ENCODE measurements around the gene TUSC2.

The TUSC2 gene

DNA sequence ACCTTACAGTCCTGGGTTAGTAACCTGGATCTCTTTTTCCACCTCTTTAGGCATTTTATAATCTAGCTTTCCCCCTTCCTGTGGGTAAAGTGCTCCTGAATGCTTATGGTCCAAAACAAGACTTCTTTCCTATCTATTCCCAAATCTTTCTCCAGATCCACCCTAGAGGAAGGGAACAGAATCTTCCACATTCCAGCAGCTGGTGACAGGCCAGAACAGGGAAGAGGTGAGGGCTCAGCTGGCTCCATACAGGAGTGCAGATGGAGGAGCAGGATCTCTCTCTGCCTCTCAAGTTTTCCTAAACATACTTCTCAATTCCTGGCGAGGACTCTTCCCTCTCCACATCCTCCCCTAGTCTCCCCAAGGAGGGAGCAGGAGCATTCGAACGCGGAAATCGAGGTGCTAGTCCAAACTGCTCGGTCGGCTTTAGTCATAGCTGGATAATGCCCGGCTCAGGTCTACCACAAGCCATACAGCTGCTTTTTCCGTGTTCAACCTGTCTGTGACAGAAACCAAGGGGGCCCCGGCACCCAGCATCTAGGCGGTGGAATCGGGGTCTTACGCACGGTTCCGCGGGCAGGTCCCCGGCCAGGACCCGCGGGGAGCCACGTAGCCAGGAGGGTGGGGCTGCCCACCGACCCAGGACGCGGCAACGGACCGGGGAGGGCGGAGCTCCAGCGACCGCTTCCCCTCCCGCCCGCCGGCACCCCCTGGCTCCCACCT is 8.6 kb upstream of the TUSC2 start:
- no peak for DNase-seq (ENCODE audit: low spot score)

DNA sequence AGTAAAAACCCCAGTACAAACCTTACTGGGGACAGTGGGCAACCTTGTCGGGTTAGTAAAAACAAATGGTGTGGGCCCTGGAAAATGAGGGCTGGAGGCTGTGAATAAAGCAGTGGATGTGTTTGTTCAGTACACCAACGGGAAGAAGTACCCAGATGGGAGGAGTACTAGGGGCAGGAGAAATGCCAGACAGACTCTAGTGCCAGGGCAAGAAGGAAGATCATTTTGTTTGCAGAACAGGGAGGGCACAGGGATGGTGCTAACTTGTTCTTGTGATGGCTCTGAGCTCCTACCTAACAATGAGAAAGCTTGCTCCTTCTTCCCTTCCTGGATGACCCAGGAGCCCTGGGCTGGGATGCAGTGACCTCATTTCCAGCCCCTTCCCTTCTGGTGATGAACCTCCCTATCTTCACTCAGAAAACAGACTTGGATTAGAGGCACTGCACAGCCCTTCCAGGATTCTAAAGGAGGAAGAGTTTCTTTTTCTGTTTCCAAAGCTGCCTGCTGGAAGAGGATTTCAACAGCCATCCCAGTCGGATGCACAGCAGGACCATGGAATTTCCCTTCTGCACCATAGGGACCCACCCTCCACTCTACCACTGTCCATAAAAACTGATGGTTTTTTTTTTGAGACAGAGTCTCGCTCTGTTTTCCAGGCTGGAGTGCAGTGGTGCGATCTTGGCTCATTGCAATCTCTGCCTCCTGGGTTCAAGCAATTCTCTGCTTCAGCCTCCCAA is 6.5 kb upstream of the TUSC2 start:
- no peak for DNase-seq (ENCODE audit: low spot score)

DNA sequence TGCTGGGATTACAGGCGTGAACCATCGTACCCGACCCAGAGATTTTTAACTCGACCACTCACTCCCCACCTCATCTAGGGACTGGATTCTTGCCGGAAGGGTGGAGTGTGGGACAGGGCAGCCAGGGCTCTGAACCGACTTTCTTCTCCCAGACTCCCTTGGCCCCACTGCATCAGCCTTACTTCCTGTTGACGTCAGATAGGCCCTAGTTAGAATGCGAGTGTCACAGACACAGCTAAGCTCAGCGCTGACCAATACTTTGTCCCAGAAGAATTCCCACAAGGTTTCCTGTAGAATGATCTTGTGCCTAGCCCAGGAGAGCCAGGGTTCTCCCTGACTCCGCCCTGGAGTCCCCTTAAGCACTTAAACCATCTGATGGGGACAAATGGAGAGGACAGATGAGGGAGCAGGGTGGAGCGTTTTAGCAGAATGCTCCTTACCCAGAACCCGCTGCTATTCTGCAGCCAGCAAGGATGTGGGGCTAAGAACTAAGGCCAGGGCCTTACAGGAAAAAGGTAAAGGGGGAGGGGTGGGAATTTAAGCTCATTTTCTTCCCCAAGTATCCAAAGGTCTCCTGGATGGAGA is 5.8 kb upstream of the TUSC2 start:
- no peak for DNase-seq (ENCODE audit: low spot score)

DNA sequence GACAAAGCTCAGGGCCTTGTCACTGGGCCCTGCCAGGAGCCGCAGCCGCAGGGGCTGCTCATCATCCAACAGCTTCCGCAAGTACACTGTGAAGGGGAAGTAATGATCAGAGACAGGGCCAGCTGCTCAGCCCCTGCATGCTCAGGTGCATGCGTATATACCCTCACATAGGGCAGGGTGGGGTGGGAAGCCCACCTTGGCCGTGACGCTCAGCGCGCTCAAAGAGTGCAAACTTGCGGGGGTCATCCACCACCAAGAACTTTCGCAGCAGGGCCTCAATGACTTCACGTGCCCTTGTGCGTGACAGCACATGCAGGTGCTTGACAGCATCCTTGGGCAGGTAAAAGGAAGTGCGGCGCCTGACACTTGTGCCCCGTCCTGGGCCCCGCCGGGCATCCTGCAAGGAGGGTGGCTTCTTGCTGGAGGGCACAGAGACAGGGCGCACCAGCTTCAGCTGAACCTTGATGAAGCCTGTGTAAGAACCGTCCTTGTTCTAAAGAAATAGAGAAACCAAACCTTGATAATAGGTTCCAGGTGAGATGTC is 3.4 kb upstream of the TUSC2 start:
- DNase-seq (ENCODE audit: low spot score): no peak

DNA sequence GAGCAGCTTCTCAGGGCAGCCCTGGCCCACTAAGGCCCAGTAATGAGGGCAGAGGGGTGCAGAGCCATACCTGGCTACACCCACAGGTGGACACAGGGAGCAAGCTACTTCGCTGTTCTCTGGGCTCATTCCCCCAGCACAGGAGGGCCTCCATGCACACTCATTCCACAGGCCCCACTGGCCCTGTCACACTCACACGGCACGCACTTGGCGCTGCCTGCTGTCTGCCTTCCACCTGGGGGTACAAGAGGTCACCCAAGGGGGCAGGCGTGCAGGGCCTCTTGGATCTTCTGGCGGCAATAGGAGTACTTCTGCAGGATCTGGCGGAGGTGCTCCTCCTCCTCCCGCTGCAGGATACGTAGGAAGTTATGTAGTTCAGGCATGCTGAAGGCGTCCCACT is 2.3 kb upstream of the TUSC2 start:
- no peak for DNase-seq (ENCODE audit: low spot score)

DNA sequence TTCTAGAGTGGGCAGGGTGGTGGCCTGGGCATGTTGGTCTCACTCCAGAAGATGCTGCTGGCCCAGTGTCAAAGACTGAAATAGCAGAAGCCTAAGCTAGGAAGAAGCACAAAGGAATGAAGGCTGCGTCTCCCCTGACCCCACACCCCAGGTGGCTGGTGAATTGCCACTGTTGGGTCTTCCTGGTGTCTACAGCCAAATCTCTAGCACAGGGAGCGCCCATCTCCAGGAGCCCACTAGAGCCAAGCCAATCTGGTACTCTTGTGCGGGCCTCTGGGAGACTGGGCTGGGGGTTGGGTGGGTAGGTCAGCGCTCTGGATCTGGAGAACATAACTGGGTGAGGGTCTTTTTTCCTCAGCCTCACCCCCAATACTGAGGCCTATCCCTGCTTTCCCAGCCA is 894 bp downstream of the TUSC2 start:
- no peak for DNase-seq (ENCODE audit: low spot score)

DNA sequence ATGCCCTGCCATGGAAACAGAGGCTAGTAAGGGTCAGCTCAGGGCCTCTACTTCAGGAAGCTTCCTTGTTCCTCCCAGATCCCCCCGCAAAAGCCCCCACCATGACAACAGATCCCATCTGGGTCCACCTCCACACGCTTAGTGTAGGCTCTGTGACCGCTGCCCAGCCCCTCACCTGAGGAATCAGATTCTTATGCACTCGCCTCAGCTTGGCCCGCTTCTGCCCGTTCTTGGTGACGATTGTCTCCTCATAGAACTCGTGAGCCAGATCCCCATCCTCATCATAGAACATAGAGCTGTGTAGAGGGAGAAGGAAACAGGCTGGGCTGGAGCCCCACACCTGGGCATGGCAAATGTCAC is 1.9 kb downstream of the TUSC2 start:
- DNase-seq (ENCODE audit: low spot score): no peak

DNA sequence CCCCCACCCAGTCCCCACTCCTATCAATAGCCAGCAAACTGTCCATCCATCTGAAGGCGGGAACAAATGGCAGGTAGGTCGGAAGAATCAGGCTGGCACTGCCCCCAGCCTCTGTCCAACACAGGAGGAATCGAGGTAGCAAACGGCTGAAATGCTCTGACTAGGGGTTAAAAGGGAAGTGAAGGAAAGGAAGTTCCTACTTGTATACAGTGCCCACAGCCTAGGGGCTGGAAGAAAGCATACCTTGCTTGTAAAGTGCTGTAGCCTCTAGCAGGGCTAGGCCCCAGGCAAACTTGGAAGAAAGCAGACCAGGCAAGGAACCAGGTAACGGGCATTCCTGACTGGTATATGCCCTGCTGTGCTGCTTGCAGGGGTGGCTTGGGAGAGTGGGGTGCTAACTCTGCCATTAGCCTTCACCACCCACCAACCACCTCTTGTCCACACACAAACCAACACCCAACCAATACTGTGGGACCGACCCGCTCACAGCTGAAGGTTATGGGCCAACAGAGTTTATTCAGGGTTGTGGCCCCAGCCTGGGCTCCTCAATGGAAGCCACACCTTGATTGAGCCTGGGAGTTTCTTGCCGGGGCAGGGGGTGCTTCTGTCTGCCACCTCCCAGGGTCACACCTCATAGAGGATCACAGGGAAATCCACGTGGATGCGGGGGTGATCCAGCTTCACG is 2.4 kb downstream of the TUSC2 start:
- DNase-seq (ENCODE audit: low spot score): no peak

DNA sequence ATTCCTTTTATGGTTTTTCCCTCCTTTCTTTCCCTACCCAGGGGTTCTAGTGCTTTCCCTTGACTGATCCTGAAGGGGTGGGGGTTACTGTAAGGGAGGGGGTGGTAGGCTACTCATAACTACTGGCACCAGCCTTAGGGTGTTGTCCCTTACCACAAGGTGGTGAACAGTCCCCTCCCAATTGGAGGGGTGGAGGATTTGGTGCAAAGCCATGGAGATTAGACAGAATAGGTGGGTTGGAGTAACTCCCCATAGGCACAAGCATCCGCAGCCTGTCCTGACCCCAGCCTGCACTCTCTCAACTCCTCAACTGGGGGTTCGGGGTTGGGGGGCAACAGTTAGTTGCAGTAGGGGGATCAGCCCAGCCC is 2.9 kb downstream of the TUSC2 start:
- DNase-seq (ENCODE audit: low spot score): no peak

DNA sequence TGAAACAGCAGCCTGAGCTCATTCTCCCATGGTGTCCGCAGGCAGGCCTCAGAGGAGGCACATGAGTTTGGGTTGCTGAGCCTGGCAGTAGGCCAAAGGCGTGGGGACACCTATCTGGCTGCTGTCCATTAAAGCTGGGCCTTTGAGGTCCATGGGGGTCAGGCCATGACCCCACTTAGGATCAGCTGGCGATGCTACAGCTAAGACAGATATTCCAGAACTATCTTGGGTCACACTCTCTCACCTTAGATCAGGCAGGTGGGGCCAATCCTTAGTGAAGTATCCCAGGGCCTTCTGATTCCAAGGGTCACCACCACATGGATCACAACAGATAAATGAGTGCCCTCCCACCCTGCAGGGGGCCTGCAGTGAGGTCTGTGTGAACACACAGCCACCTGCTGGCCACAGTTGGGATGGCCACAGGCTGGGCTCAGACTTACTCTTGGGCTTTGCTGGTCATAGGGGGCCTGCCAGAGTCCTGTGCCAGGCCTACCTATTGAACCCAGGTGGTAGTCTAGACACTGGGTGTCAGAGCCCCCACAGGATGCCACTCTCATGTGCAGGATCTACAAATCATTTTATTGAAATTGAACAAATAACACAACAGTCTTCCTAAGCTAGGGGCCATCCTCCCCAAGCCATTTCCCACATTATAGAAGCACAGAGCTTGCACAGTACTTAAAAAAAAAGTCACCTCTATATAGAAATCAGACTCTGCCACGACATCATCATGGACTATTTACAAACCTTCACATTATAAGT is 3.5 kb downstream of the TUSC2 start:
- DNase-seq (ENCODE audit: low spot score): peak; percentile 89

DNA sequence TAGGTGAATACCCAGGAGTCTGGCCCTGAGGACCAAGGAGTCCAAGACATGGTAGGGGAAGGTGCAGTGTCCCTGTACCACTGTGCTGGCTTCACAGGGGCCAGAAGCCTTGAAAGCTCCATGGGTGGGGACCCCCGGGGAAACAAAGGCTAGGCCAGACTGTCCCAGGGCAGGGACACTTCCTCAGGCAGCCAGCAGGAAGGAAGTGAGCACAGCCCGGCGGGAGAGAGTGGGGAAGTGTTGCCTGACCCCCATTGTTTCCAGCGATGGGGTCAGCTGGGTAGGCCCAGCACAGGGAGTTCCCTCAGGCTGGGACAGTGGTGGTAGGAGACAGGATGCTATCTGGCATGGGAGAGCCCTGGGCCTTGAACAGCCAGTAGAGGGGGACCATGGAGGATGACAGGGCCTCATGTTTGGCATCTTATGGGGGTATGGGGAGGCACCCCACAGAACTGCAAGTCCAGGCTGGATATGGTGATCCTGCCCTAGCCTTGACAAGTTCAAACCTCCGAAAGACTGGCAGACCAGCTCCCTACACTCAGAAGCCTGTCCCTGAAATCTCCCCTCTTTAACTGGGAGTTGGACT is 4.3 kb downstream of the TUSC2 start:
- DNase-seq (ENCODE audit: low spot score): no peak

DNA sequence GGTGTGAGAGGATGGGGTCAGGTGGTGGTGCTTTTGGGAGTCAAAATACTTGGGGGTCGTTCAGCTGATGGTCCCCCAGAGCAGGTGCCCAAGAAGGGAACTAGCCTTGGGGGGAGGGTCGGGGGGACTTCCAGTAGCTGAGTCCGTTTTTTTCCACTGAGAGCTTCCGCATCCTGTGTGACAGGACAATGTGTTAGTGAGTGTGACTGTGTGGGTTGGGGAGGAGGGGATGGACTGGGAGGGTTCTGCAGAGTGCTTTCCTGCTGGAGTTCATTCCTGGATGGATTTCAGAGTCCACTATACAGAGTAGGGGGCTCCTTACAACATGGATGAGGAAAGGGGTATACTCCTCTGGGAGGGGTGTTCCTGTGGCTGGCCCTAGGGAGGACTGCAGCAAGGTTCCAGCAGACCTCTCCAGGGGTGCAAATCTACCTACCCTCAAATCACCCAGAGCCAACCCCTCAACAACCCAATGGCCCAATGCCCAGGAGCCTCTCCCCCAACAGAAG is 4.9 kb downstream of the TUSC2 start:
- no peak for DNase-seq (ENCODE audit: low spot score)

DNA sequence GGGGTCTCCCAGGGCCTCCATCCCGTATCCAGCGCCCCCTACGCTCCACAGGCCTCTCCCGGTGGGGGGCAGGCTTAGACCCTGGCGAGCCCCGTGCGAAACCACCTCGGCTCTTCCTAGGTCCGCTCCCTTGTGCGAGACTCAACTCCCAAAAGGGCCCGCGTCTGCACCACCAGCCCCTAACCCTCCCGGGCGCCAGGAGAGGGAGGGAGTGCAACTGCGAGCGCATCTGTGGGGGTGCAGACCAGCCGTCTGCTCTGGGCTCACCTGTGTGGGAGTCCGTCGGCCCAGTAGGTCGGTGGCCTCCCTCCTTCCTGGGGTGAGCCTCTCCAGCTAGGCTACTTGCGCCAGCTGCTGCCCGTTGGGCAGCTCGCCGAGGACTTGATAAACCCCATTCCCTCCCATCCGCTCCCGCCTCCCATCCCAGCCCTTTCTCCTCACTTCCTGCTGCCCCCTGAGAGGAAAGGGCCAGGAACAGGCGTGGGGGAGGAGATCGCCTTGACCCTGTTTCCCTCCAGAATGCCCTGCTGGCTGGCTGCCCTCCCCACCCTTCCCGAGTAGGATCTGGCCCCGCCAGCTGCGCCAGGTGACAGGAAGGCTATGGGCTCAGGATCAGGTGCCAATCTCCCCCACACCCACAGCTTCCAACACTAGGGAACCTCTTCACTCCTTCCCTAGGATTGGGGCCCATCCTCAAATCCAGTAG is 5.5 kb downstream of the TUSC2 start, which contains the start of gene HYAL2:
HYAL2 (minus strand) TSS at position 360 of the 706 bp plus-strand sequence. CDS start 2,256 bp downstream, outside the sequence.
- DNase-seq (ENCODE audit: low spot score): no peak

DNA sequence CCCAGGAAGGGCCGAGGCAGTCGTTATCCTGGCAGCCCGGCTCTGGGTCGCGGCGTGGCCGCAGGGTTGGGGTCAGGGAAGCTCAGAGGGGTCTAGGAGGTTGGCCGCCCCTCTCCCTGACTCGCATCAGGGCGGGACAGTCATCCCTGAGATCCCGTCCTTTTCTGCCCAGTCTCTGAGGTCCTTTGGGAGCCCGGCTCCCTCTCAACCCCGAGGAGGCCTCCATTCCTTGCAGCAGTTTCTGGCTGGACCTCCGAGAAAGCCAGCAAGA is 6.0 kb downstream of the TUSC2 start:
- DNase-seq (ENCODE audit: low spot score): no peak

DNA sequence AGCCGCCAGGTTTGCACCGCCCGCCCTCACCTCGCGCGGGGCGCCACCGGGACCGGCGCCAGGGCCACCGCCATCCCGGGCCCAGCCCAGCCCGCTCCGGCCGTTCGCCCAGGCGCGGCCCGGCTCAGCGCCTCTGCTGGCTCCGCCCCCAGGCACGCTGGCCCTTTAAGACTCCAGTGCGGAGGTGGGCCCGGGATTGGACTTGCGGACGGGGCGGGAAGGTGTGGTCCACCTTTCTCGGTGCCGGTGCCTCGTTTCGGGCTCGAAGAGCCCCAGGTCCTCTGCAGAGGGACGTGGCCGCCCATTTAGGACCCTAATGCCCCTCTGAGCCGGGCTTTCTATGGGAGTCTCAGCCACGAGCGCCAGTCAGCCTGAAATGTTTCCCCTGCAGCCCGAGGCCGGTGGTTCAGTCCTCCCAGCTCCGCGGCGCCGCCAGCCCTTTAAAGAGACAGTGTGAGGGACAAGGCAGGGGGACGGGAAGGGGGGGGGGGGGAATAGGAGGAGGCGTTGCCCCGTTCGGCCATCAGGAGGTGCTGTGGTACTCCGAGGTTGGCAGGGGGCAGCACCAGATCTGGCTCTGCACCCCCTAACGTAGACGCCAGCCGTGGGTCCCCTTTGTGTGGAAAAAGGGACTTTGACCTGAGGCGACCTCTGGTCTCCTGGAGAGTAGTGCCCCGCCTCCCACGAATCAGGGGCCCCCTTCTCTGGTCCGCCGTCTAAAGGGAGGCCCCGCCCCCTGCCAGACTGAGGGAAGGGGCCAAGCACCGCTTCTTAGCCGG is 6.5 kb downstream of the TUSC2 start:
- DNase-seq (ENCODE audit: low spot score): peak; percentile 91

DNA sequence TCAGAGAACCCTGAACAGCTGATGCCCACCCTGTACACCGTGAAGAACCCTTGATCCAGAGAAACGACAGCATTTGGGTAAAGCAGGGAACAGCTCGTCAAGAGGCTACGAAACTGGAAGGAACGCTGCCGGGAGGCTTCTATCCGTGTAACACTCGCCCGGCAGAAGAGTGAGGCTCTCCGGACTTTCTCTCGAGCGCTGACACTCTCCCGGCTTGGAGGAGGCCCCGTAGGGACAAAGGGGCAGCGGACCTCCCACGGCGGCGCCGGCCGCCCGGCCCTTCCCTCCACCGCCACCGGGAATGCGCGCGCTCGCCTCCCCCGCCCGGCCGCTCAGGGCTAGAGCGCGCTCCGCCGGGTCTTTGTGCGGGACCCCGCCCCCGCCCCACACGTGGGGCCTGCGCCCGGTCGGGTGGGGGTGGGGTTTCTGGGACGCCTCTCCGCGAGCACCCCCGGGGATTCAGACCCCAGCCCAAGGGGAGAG is 7.1 kb downstream of the TUSC2 start:
- DNase-seq (ENCODE audit: low spot score): peak; percentile 54

DNA sequence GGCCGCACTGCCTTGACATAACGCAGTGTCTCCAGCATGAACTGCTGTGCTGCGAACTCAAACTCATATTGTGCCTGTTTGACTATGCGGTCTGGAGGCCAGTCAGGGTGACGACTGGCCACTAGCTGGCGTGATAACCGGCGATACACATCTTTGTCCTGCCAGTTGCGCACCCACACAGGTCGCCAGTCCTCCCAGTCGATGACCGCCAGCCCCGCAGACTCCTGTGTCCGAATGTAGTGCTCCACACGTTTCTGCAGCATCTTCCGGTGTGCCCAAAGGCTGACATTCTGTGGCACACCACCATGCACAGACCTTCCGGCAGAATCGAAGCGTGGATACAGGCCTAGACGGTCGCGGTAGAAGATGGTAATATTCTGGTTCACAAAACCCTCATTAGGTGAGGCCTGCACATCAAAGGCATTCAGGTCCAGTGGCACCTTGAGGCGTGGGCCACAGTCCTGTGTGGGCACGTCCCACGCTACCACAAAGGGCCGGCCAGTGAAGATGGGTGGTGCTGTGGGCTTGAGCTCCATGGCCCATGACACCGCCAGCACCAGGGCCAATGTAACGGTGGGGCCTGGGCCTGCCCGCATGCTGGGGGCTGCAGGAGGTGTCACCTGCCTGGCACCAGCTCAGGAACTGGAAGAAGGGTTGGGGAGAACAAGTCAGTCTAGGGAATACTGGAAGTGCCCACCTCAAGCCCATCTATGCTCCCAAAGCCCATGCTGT is 8.0 kb downstream of the TUSC2 start:
- no peak for DNase-seq (ENCODE audit: low spot score)

DNA sequence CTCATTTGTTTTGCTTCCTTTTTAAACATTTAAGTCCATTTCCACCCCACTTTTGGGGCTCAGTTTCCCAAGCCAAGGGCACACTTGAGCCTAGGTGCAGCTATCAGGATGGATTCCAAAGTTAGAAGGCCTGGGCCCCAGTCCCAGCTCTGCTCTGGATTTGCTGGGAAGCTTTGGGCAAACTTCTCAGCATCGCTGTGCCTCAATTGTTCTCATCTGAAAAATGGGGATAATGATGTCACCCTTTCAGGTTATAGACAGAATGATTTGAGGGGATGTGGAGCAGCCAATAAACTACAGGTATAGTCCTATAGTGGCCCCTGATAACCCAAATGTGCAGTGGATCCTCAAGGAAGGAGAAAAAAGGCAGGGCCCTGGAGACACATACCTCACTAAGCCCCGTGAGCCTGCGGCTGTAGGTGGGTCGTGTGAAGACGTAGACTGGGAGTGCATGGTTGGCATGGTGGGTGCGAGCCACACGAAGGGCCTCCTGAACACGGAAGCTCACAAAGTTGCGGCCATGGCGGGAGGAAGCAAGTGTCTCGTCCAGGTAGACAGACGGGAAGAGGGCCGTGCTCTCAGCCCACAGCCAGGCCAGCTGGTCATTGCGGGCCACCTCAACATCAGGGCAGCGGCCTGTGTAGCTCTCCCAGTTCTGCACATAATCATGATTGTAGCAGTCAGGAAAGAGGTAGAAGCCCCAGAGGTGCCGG is 8.7 kb downstream of the TUSC2 start:
- DNase-seq (ENCODE audit: low spot score): no peak

DNA sequence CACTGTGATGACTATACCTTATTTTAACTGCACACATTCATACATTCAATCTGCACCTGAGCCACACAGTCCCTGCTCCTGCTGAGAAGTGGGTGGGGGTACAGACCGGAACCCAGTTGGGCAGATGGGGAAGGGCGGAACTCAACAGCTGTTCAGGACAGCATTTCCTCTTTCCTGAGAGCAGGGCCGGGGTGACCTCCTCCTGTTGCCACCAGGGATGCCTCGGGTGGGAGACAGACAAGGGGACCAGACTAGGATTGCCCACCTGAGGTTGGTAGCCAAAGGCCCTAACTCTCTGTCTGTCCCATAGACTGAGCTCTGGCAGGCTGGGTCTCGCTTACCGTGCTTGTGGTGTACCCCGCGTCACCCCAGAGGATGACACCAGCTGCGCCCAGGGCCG is 9.4 kb downstream of the TUSC2 start:
- no peak for DNase-seq (ENCODE audit: low spot score)

All from COLO829 (cell line).